Keratinocyte (primary cell): ENCODE data around the gene PMEPA1. TPM values are rescaled to one million over a fixed set of nuclear protein-coding genes. Genes with fewer than 3 reads are reported as not detected.
A peak's percentile ranks its signal among the peaks of the same experiment; 100 is the strongest.

ENCODE experiments used
- DNase-seq: peaks from one replicate; pipeline ENCODE4 v3.0.0-alpha.2; 2011; ENCODE audit warnings: low read depth, missing footprints, low spot score
- FAIRE-seq: peaks from 2 replicates; lab custom pipeline; 2011; peaks lifted over from hg19 to GRCh38; lab: Jason Lieb, UNC
- H2AFZ ChIP-seq: 2 replicates; pipeline ENCODE4 v1.6.0; 2012; ENCODE audit warnings: low read length, control low read depth, inconsistent platforms; ENCODE audit not compliant: control insufficient read depth
- H3K27ac ChIP-seq: 2 replicates; pipeline ENCODE4 v1.5.1; 2011; ENCODE audit warnings: low read length; ENCODE audit not compliant: control insufficient read depth, insufficient read depth
- H3K27me3 ChIP-seq: 3 replicates; pipeline ENCODE4 v1.6.0; 2011; ENCODE audit warnings: low read length; ENCODE audit not compliant: control insufficient read depth, insufficient read depth; ENCODE audit errors: extremely low read depth
- H3K36me3 ChIP-seq, 2 experiments: 2 replicates in 1 of 2; 3 replicates in 1 of 2; pipeline ENCODE4 v1.5.1; 2011; ENCODE audit warnings: low read length in 2 of 2, mild to moderate bottlenecking in 1 of 2; ENCODE audit not compliant: control insufficient read depth in 2 of 2, insufficient read depth in 2 of 2; ENCODE audit errors: extremely low read depth in 1 of 2
- H3K4me1 ChIP-seq: 3 replicates; pipeline ENCODE4 v1.5.1; 2011; ENCODE audit warnings: low read length; ENCODE audit not compliant: control insufficient read depth, insufficient read depth; ENCODE audit errors: extremely low read depth
- H3K4me2 ChIP-seq: 3 replicates; pipeline ENCODE4 v1.6.0; 2011; ENCODE audit warnings: low read depth, low read length; ENCODE audit not compliant: control insufficient read depth, insufficient read depth; ENCODE audit errors: extremely low read depth
- H3K4me3 ChIP-seq, 3 experiments: fragments of 200-600 bp in 1 of 3; sonication (generic) in 1 of 3; 2 replicates in 2 of 3; 3 replicates in 1 of 3; pipeline ENCODE4 v1.5.1; 2011 to 2016; ENCODE audit warnings: low read length in 3 of 3, mild to moderate bottlenecking in 3 of 3, control low read depth in 2 of 3, inconsistent platforms in 1 of 3, low read depth in 1 of 3, mixed read lengths in 1 of 3, mixed run types in 1 of 3, moderate library complexity in 1 of 3; ENCODE audit not compliant: control insufficient read depth in 2 of 3, insufficient read depth in 2 of 3; ENCODE audit errors: extremely low read depth in 1 of 3
- H3K79me2 ChIP-seq: 2 replicates; pipeline ENCODE4 v1.6.0; 2012; ENCODE audit warnings: low read length; ENCODE audit not compliant: control insufficient read depth, insufficient read depth
- H3K9ac ChIP-seq: 3 replicates; pipeline ENCODE4 v1.6.0; 2011; ENCODE audit warnings: low read length; ENCODE audit not compliant: control insufficient read depth, insufficient read depth; ENCODE audit errors: extremely low read depth
- H3K9me1 ChIP-seq: 3 replicates; pipeline ENCODE4 v1.6.0; 2011; ENCODE audit warnings: low read length; ENCODE audit not compliant: control insufficient read depth, insufficient read depth; ENCODE audit errors: extremely low read depth
- H3K9me3 ChIP-seq: 2 replicates; pipeline ENCODE4 v1.5.1; 2012; ENCODE audit warnings: low read depth, low read length; ENCODE audit not compliant: control insufficient read depth
- H4K20me1 ChIP-seq: 3 replicates; pipeline ENCODE4 v1.6.0; 2011; ENCODE audit warnings: low read length; ENCODE audit not compliant: control insufficient read depth, insufficient read depth; ENCODE audit errors: extremely low read depth
- EZH2 ChIP-seq: IDR thresholded peaks from one replicate; pipeline ENCODE4 v1.6.1; 2012; ENCODE audit warnings: inconsistent platforms, mild to moderate bottlenecking, low read length, moderate library complexity
- dilution Hi-C: fragments of 300-500 bp; cut with MboI; formaldehyde crosslinking; loops from one replicate; pipeline ENCODE4 v1.7.0; 2020; ENCODE audit warnings: low sequenced_read_pairs; ENCODE audit not compliant: extremely low pct_ligation_motif_present
- polyA plus RNA-seq, 5 experiments: library from polyadenylated mRNA; depleted of rRNA in 3 of 5; stranded (reverse) in 3 of 5; stranded (forward) in 1 of 5; unstranded in 1 of 5; fragments of >200 nt; gene quantifications; 1 replicate in 1 of 5; 2 replicates in 3 of 5; 3 replicates in 1 of 5; pipeline versions ENCODE4 v1.2.1 to v1.2.3, GENCODE V29; 2011 to 2012; ENCODE audit warnings: missing spikeins in 2 of 5, low read depth in 1 of 5, low replicate concordance in 1 of 5
- TF ChIP-seq, protein P1 (sequence below), 3 experiments: IDR thresholded peaks in 1 of 3; conservative IDR thresholded peaks in 1 of 3; optimal IDR thresholded peaks in 1 of 3; 2 replicates in 2 of 3; 3 replicates in 1 of 3; pipeline versions ENCODE3 to v1.5.1; 2011; ENCODE audit warnings: low read length in 3 of 3, mild to moderate bottlenecking in 3 of 3, moderate library complexity in 2 of 3, control low read depth in 1 of 3, inconsistent platforms in 1 of 3; ENCODE audit not compliant: insufficient read depth in 2 of 3; ENCODE audit errors: extremely low read depth in 1 of 3

Gene PMEPA1
- polyA plus RNA-seq, 1 donor (not counting 4 experiments of a cell fraction or from before 2014, with no cell fraction given), result 29.0 TPM

DNA sequence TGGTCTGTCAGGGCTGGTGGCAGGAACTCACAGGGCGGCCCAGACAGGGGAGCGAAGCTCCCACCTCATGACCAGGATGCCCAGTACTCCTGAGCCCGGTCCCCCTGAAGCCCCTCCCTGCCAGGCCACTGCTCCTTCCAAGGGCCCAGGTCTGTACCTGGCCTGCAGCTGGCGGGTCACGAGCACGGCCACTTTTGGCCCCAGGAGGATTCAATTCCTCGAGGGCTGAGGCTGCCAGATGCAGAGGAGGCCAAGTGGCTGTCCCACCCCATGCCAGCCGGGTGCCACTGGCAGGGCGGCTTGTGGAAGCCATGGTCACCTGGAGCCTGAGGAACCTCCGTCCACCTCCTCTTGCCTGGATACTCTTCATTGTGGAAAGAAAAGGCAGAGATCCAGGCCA is 17.4 kb downstream of the PMEPA1 start:
- Histone ChIP-seq H3K9me1 (peaks cover 6% of the 10 kb centered on the region), H3K4me1 (peaks cover 100% of the 10 kb centered on the region), H3K27me3 (no peaks in the 10 kb centered on the region), H3K79me2 (peaks cover 88% of the 10 kb centered on the region), H3K36me3 (peaks cover 9 to 28% of the 10 kb centered on the region in 2 experiments), H3K9ac (peak overlapping the region; percentile 78), H3K9me3 (no peaks in the 10 kb centered on the region), H2AFZ (no peak overlapping the region), H4K20me1 (no peaks in the 10 kb centered on the region), H3K4me2 (peak overlapping the region; percentile 73), H3K27ac (peak overlapping the region; percentile 90), H3K4me3 (no peak overlapping the region)
- FAIRE-seq (no peak), DNase-seq (no peak)
- dilution Hi-C loops, result no loop called here
- TF ChIP-seq, protein P1, sequence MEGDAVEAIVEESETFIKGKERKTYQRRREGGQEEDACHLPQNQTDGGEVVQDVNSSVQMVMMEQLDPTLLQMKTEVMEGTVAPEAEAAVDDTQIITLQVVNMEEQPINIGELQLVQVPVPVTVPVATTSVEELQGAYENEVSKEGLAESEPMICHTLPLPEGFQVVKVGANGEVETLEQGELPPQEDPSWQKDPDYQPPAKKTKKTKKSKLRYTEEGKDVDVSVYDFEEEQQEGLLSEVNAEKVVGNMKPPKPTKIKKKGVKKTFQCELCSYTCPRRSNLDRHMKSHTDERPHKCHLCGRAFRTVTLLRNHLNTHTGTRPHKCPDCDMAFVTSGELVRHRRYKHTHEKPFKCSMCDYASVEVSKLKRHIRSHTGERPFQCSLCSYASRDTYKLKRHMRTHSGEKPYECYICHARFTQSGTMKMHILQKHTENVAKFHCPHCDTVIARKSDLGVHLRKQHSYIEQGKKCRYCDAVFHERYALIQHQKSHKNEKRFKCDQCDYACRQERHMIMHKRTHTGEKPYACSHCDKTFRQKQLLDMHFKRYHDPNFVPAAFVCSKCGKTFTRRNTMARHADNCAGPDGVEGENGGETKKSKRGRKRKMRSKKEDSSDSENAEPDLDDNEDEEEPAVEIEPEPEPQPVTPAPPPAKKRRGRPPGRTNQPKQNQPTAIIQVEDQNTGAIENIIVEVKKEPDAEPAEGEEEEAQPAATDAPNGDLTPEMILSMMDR (optimal IDR thresholded peaks at IDR 0.05 in 1 of 3, IDR thresholded peaks at IDR 0.05 in 1 of 3, conservative IDR thresholded peaks at IDR 0.05 in 1 of 3; ENCODE audit: extremely low read depth in 1 of 3, insufficient read depth in 2 of 3, low read length in 3 of 3), result no peak
- no peak for TF ChIP-seq EZH2

DNA sequence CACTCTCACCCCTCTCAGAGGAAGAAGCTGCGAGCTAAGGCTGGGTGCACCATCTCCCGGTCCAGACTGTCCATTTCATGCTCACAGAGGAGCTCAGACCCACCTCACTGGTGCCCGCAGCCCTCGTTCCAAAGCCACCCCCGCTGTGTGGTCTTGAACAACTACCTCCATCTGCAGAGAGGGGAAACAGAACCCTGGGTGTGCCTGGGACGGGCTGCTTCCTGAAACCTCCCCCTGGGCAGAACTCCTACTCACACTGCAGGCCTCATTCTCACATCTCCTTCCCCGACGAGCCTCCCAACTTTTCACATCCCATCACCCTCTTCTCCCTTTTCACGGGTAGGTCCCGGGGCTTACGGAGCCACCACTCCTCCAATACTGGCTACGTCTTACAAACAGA is 18.1 kb downstream of the PMEPA1 start:
- no peak for FAIRE-seq

More for the DNA sequence above, 18.1 kb downstream of the PMEPA1 start:
- Histone ChIP-seq H2AFZ (no peak overlapping the region), H3K4me1 (peaks cover 100% of the 10 kb centered on the region), H3K4me2 (no peak overlapping the region), H3K4me3 (no peak overlapping the region), H3K9me3 (no peaks in the 10 kb centered on the region), H4K20me1 (no peaks in the 10 kb centered on the region), H3K36me3 (peaks cover 7 to 32% of the 10 kb centered on the region in 2 experiments), H3K27ac (no peak overlapping the region), H3K79me2 (peaks cover 86% of the 10 kb centered on the region), H3K9me1 (peaks cover 6% of the 10 kb centered on the region), H3K9ac (no peak overlapping the region), H3K27me3 (no peaks in the 10 kb centered on the region)
- TF ChIP-seq, protein P1 (optimal IDR thresholded peaks at IDR 0.05 in 1 of 3, IDR thresholded peaks at IDR 0.05 in 1 of 3, conservative IDR thresholded peaks at IDR 0.05 in 1 of 3; ENCODE audit: extremely low read depth in 1 of 3, insufficient read depth in 2 of 3, low read length in 3 of 3), result no peak
- TF ChIP-seq EZH2, result no peak
- no peak for DNase-seq
- dilution Hi-C loops, result no loop called here
